HUDEP-2 (cell line): ENCODE measurements around the gene TRPV5.

ENCODE experiments used
- DNase-seq, 76 experiments: peaks; one replicate each; lab custom pipeline; 2025; ENCODE audit not compliant: unreplicated experiment in 76 of 76; lab: John Stamatoyannopoulos, UW

The TRPV5 gene

DNA sequence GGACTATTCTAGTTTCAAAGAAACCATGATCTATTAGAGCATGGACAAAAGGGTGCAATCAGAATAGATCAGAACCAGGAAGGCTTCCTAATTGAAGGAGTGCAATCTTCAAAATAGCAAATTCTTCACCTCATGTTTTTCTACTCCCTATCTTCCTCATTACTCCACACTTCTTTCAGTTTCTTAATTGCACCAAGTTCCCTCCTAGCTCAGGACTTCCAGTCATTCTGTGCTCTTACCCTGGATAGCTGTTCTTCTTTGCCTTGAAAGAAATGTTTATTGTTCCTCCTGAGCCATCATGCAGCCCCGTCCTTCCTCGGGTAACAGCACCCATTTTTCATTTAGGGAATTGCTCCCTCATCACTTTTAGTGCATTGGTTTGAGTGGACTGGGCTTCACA lies 23.1 kb downstream of the TRPV5 start:
- no peak for DNase-seq

GRCh38 chr7:142910031-142910433 lies 23.5 kb downstream of the TRPV5 start:
- DNase-seq = no peak

GRCh38 chr7:142908921-142909890 lies 24.3 kb downstream of the TRPV5 start:
- peak in 22 of 76 experiments; percentile 2 to 43 (median 16) for DNase-seq

DNA sequence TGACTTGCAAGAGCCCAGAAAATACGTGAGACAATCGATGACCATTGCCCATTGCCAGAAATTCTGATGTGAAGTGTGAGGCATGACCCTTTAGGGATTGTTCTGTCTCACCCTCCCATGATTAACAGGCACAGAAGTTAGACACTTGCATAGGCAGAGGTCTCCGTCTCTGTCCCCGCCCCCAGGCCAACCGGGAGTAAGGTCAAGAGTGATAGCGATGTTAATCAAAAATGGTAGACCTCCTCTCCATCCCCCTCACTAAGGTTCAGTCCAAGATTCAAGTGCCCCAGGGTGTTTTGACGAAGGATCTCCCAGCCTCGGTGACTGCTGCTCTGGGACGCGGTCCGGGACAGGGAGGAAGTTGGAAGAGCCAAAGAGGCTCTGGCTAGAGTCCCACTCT lies 25.3 kb downstream of the TRPV5 start:
- DNase-seq = no peak

GRCh38 chr7:142906643-142907042 lies 26.9 kb downstream of the TRPV5 start:
- DNase-seq = no peak

GRCh38 chr7:142905759-142906158 lies 27.8 kb downstream of the TRPV5 start:
- no peak for DNase-seq

GRCh38 chr7:142904128-142904527 lies 29.4 kb downstream of the TRPV5 start:
- no peak for DNase-seq

DNA sequence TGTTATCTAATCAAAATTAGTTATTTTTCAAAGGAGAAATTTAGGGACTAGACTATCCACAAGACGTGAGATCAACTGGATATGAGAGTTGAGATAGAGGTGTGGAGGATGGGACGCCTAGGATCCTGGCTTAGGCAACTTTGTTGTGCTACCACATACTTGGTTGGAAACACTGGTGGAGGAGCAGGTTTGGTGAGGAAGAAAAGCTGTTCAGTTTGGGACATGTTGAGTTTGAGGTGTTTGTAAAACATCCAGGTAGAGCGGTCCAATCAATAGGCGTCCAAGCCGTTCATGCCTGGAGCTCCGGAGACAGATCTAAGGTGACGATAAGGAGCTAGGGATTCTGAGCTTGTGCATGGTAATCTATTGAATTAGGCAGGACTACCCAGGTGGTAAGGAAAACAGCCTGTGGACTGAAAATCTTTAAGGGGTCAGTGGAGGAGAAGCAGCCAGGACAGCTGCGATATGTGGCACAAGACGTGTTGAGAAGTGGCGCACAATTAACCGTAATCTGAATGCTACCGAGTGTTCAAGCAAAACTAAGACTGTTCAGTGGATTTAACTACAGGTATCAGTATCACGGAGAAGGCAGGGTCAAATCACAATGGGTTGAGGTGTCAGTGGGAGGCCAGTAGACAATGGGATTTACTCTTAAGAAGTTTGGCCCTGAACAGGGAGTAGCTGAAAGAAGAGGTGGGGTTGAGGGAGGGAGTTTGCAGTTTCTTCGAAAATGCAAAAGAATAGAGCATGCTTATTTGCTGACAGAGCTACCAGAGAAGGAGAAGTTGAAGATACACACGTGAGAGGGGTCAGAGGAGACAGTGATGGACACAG lies 31.9 kb downstream of the TRPV5 start:
- no peak for DNase-seq

- DNase-seq = no peak
These were observed 33.9 kb downstream of the TRPV5 start for GRCh38 chr7:142899661-142900060.

- no peak for DNase-seq
These were observed 35.0 kb downstream of the TRPV5 start for GRCh38 chr7:142898377-142899170.

DNA sequence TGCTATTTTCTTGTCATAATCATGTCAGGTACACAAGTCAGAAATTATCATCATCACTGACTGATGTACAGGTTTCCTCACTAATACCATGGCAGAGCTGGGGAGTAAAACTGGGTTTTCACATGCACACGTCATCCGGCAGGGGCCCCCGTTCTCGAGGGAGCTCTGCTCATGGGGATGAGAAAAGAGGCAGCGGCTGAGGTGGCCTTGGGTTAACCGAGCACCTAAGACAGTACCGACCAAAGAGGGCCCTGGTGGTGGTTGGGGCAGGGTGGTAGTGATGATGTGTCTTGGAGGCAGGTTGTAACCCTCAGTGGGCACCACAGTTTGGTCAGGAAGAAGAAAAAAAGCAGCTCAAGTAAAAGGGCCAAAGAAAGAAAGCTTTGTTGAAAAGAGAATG lies 35.9 kb downstream of the TRPV5 start:
- no peak for DNase-seq

DNA sequence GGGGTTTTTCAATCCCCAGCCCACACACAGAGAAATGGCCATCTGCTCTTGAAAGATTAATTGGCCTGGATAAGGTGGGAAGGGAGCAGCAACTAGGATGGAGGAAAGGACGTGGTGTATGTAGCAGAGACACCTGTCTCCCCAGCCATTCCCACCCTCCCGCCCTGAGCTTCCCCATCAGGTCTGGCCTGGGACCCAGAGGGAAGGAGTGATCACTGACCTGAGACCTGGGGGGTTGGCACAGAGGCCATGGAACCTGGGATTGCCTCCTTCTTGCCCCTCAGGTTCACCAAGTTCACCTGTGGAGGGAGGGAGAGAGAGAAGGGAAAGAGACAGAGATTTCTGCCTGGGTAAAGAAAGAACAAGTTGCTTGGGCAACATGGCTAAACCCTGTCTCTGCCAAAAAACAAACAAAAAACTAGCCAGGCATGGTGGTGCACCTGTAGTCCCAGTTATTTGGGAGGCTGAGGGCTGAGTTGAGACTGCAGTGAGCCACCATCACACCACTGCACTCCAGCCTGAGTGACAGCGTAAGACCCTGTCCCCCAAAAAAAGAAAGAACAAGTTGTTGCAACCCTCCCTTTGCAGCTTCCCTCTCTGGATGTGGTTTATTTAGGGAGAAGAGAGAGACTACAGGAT lies 36.7 kb downstream of the TRPV5 start:
- DNase-seq = no peak

DNA sequence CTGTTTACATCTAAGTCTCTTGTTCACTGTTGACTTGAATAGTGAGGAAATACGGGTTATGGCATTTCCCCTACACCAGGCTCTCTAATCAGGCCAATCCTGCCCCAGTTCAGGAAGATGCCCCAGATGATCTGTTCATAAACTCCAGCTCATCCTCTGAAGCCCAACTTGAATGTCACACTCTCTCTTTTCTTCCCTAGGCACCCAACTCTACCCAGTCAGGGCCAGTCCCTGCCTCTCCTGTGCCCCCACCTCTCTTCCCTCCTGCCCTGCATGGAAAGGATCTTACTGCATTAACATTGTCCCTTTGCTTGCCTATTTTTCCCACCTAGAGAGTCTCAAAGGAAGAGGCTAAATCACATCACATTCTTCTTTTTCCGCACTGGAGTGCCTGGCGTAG lies 37.4 kb downstream of the TRPV5 start:
- DNase-seq = no peak

- DNase-seq = no peak
These were observed 38.5 kb downstream of the TRPV5 start for GRCh38 chr7:142894985-142895593.

- no peak for DNase-seq
These were observed 39.2 kb downstream of the TRPV5 start for GRCh38 chr7:142894112-142894984.

- DNase-seq = no peak
These were observed 40.6 kb downstream of the TRPV5 start for GRCh38 chr7:142892951-142893350.

- no peak for DNase-seq
These were observed 42.0 kb downstream of the TRPV5 start for GRCh38 chr7:142891490-142892082.

DNA sequence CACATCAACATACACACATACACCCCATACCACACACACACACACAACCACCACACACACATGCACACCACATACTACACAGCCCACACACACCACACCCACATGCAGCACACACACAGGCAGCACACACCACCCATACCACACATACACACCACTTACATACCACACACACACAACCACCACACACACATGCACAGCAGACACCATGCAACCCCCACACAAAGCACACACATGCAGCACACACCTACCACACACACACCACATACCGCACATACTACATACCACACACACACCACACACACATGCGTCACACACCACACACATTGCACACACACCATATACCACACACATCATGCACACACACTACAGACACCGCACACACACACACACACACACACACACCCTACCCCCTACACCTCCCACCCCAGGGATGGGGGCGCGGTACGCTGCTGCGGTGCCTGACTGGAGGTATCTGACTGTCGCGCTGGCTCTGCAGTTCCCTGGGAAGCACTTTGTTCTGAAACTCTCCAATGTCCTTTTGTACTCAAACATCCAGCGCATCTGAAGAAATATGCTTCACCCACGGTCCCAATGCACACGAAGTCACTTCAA lies 42.6 kb downstream of the TRPV5 start:
- DNase-seq = no peak
